Tibial artery (tissue), 4 donors: ENCODE measurements around the gene ALCAM.

Experiments used
- DNase-seq, 2 donors: peaks; one replicate each; pipeline ENCODE4 v3.0.0-alpha.2; 2019
- H3K27ac ChIP-seq, 2 donors: fragments of 200-600 bp; sonication (generic) in 1 of 2; 1 replicate in 1 of 2; 2 replicates in 1 of 2; pipeline ENCODE4 v1.5.1; 2018 to 2019; ENCODE audit warnings: mild to moderate bottlenecking in 1 of 2
- H3K27me3 ChIP-seq, 2 donors: fragments of 200-600 bp; sonication (generic) in 1 of 2; one replicate each; pipeline versions ENCODE4 v1.5.1 to v1.6.0; 2016 to 2019
- H3K36me3 ChIP-seq, 3 donors: fragments of 200-600 bp; sonication (generic) in 2 of 3; one replicate each; pipeline ENCODE4 v1.5.1; 2016 to 2019; ENCODE audit warnings: mild to moderate bottlenecking in 2 of 3
- H3K4me1 ChIP-seq, 4 donors: fragments of 200-600 bp; sonication (generic) in 2 of 4; 1 replicate in 3 of 4; 2 replicates in 1 of 4; pipeline ENCODE4 v1.5.1; 2016 to 2019
- H3K4me3 ChIP-seq, 2 donors: fragments of 200-600 bp; sonication (generic) in 1 of 2; 1 replicate in 1 of 2; 2 replicates in 1 of 2; pipeline ENCODE4 v1.5.1; 2018 to 2019; ENCODE audit warnings: mild to moderate bottlenecking in 2 of 2
- H3K9me3 ChIP-seq, 3 donors: fragments of 200-600 bp; sonication (generic) in 1 of 3; one replicate each; pipeline ENCODE4 v1.5.1; 2016 to 2019
- CTCF ChIP-seq, 2 experiments: fragments of 200-600 bp in 1 of 2; fragments of 450-650 bp in 1 of 2; IDR thresholded peaks; one replicate each; pipeline ENCODE4 v1.5.1; 2017 to 2019; ENCODE audit warnings: antibody characterized with exemption in 2 of 2, mild to moderate bottlenecking in 1 of 2, moderate library complexity in 1 of 2
- intact Hi-C: fragments of 100-400 bp; cut with DNase I; formaldehyde crosslinking; loops from one replicate; pipeline ENCODE4 v1.15.0; 2023; ENCODE audit warnings: low total_unique reads

Gene ALCAM

DNA sequence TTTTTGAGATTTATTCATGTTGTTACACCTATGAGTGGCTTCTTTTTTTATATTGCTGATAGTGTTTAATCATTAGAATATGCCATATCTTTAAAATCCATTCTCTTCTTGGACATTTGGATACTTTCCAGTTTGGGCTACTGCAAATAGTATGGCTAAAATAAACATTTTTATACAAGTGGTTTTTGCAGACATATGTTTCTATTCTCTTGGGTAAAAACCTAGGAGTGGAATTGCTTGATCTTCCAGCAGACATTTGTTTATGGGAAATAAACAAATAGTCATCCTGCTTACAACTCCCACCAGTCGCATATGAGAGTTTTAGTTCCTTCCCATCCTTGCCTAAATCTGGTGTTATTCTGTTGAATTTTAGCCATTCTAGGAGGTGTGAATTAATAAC lies 193.1 kb downstream of the ALCAM start:
- no peak overlapping the region for H3K27ac ChIP-seq

GRCh38 chr3:105561876-105562275 lies 195.2 kb downstream of the ALCAM start:
- intact Hi-C loops = no loop called here
- no peak for TF ChIP-seq CTCF (IDR thresholded peaks at IDR 0.05)
- H3K9me3 ChIP-seq = no peaks in the 10 kb centered on the region
- DNase-seq = no peak
- H3K27ac ChIP-seq = no peak overlapping the region
- no peaks in the 10 kb centered on the region for H3K27me3 ChIP-seq
- H3K36me3 ChIP-seq = peaks cover 0 to 5% (median 0%) of the 10 kb centered on the region in 3 donors
- H3K4me1 ChIP-seq = no peaks in the 10 kb centered on the region
- H3K4me3 ChIP-seq = no peak overlapping the region

More for the DNA sequence above, 193.1 kb downstream of the ALCAM start:
- no peaks in the 10 kb centered on the region for H3K27me3 ChIP-seq
- H3K36me3 ChIP-seq = no peaks in the 10 kb centered on the region
- H3K4me3 ChIP-seq = no peak overlapping the region
- TF ChIP-seq CTCF (IDR thresholded peaks at IDR 0.05) = no peak
- no peaks in the 10 kb centered on the region for H3K9me3 ChIP-seq
- H3K4me1 ChIP-seq = no peaks in the 10 kb centered on the region
- DNase-seq = no peak
- intact Hi-C loops = no loop called here

DNA sequence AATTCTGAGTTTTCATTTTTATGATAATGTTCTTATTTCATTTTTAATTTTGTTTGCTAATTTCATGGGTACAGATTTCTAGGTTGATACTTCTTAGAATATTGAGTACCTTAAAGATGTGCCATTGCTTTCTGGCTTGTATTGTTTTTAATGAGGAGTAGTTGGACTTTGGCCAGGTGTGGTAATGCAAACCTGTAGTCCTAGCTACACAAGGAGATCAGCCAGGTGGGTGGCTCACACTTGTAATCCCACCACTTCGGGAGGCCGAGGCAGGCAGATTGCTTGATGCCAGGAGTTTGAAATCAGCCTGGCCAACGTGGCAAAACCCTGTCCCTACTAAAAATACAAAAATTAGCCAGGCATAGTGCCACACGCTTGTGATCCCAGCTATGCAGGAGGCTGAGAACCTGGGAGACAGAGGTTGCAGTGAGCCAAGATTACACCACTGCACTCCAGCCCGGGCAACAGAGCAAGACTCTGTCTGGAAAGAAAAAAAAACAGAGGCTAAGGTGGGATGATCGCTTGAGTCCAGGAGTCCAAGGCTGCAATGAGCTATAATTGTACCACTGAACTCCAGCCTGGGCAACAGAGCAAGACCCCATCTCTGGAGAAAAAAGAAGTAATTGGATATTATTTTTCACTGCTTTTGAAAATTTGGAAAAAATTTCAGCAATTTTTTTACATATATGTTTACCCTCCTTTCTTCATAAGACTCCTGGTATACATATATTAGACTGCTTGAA lies 198.0 kb downstream of the ALCAM start:
- H3K27ac ChIP-seq = no peak overlapping the region
- no peak for TF ChIP-seq CTCF (IDR thresholded peaks at IDR 0.05)
- H3K27me3 ChIP-seq = no peaks in the 10 kb centered on the region
- H3K4me3 ChIP-seq = no peak overlapping the region
- H3K4me1 ChIP-seq = no peaks in the 10 kb centered on the region
- no peak for DNase-seq
- H3K9me3 ChIP-seq = no peaks in the 10 kb centered on the region
- H3K36me3 ChIP-seq = peaks cover 0 to 5% (median 0%) of the 10 kb centered on the region in 3 donors
- intact Hi-C loops = no loop called here

- Histone ChIP-seq H3K27ac (no peak overlapping the region), H3K4me3 (no peak overlapping the region), H3K4me1 (no peaks in the 10 kb centered on the region), H3K9me3 (no peaks in the 10 kb centered on the region), H3K27me3 (no peaks in the 10 kb centered on the region), H3K36me3 (peaks cover 0 to 7% (median 6%) of the 10 kb centered on the region in 3 donors)
- DNase-seq = no peak
- no peak for TF ChIP-seq CTCF (IDR thresholded peaks at IDR 0.05)
- intact Hi-C loops = no loop called here
Measured at GRCh38 chr3:105571005-105571404, 204.3 kb downstream of the ALCAM start.

GRCh38 chr3:105572501-105572900 lies 205.8 kb downstream of the ALCAM start:
- TF ChIP-seq CTCF (IDR thresholded peaks at IDR 0.05) = no peak
- Histone ChIP-seq H3K4me3 (no peak overlapping the region), H3K36me3 (peaks cover 0 to 6% (median 5%) of the 10 kb centered on the region in 3 donors), H3K4me1 (no peaks in the 10 kb centered on the region), H3K9me3 (no peaks in the 10 kb centered on the region), H3K27me3 (no peaks in the 10 kb centered on the region), H3K27ac (no peak overlapping the region)
- DNase-seq = no peak
- intact Hi-C loops = no loop called here
